Activated effector memory CD4-positive, alpha-beta T cell treated with Interleukin-2 at 50 U/mL for 16 hours (primary cell): ENCODE data around the gene RSAD1.
"Not testable (repeated sequence)": the region's sequence is repeated elsewhere in the genome, so short reads cannot be mapped to it uniquely, and the experiment has no call there.

ENCODE experiments used
- DNase-seq: peaks from one replicate; pipeline ENCODE4 v3.0.0-alpha.2; 2020

RSAD1 gene

GRCh38 chr17:50458701-50459676, 19.7 kb upstream of the RSAD1 start:
- no peak for DNase-seq

GRCh38 chr17:50459756-50460155, 18.9 kb upstream of the RSAD1 start:
- DNase-seq = no peak

GRCh38 chr17:50460831-50461526, 17.7 kb upstream of the RSAD1 start:
- DNase-seq = no peak

GRCh38 chr17:50461550-50462132, 17.0 kb upstream of the RSAD1 start:
- no peak for DNase-seq

- DNase-seq = no peak
These were observed 16.2 kb upstream of the RSAD1 start for GRCh38 chr17:50462446-50462845.

GRCh38 chr17:50464121-50464520, 14.5 kb upstream of the RSAD1 start:
- DNase-seq = no peak

GRCh38 chr17:50464736-50465135, 13.9 kb upstream of the RSAD1 start:
- DNase-seq = no peak

- no peak for DNase-seq
These were observed 13.5 kb upstream of the RSAD1 start for GRCh38 chr17:50465171-50465570.

GRCh38 chr17:50465635-50466034, 13.0 kb upstream of the RSAD1 start:
- no peak for DNase-seq

GRCh38 chr17:50466371-50467113, 12.1 kb upstream of the RSAD1 start:
- no peak for DNase-seq

- no peak for DNase-seq
These were observed 11.4 kb upstream of the RSAD1 start for GRCh38 chr17:50467114-50467854.

GRCh38 chr17:50467855-50468303, 10.8 kb upstream of the RSAD1 start:
- no peak for DNase-seq

- no peak for DNase-seq
These were observed 10.1 kb upstream of the RSAD1 start, which contains the start of gene CHAD for GRCh38 chr17:50468304-50469207. TSS of gene CHAD (minus strand) at chr17:50468880. CDS start at chr17:50468813, 67 bp downstream.

- no peak for DNase-seq
These were observed 9.5 kb upstream of the RSAD1 start for GRCh38 chr17:50469208-50469605.

GRCh38 chr17:50469671-50470305, 8.9 kb upstream of the RSAD1 start:
- no peak for DNase-seq

- no peak for DNase-seq
These were observed 8.2 kb upstream of the RSAD1 start for GRCh38 chr17:50470426-50470825.

GRCh38 chr17:50471009-50471905, 7.4 kb upstream of the RSAD1 start:
- DNase-seq = no peak

GRCh38 chr17:50472286-50472685, 6.4 kb upstream of the RSAD1 start:
- no peak for DNase-seq

GRCh38 chr17:50472761-50473161, 5.9 kb upstream of the RSAD1 start:
- DNase-seq = not testable (repeated sequence)
